KMS-11 (cell line): ENCODE measurements around the gene ANO10.

ENCODE experiments used
- H2AFZ ChIP-seq: fragments of 200-600 bp; sonication (generic); 2 replicates; pipeline ENCODE4 v1.6.1; 2016; ENCODE audit warnings: antibody characterized with exemption, mixed run types, low read depth
- H3K27ac ChIP-seq: fragments of 200-600 bp; sonication (generic); 2 replicates; pipeline ENCODE4 v1.6.1; 2016; ENCODE audit warnings: mild to moderate bottlenecking, mixed run types
- H3K27me3 ChIP-seq: fragments of 200-600 bp; sonication (generic); 2 replicates; pipeline ENCODE4 v1.6.1; 2017; ENCODE audit warnings: mild to moderate bottlenecking, low read depth, mixed run types, moderate library complexity; ENCODE audit not compliant: insufficient read depth
- H3K36me3 ChIP-seq: fragments of 200-600 bp; sonication (generic); 2 replicates; pipeline ENCODE4 v1.6.1; 2017; ENCODE audit warnings: mild to moderate bottlenecking, mixed run types; ENCODE audit not compliant: insufficient read depth
- H3K4me1 ChIP-seq: fragments of 200-600 bp; sonication (generic); 2 replicates; pipeline ENCODE4 v1.6.1; 2016; ENCODE audit warnings: mild to moderate bottlenecking, low read depth, mixed run types; ENCODE audit not compliant: poor library complexity, severe bottlenecking
- H3K4me2 ChIP-seq: fragments of 200-600 bp; sonication (generic); 2 replicates; pipeline ENCODE4 v1.7.0; 2016; ENCODE audit warnings: mild to moderate bottlenecking, mixed run types
- H3K4me3 ChIP-seq: fragments of 200-600 bp; sonication (generic); IDR thresholded peaks from 2 replicates; pipeline ENCODE4 v1.6.1; 2017; ENCODE audit warnings: low read depth, low read length, mixed read lengths; ENCODE audit not compliant: insufficient read depth
- H3K79me2 ChIP-seq: fragments of 200-600 bp; sonication (generic); 2 replicates; pipeline ENCODE4 v1.6.1; 2016; ENCODE audit warnings: low read depth, mixed run types; ENCODE audit not compliant: insufficient read depth
- H3K9ac ChIP-seq: fragments of 200-600 bp; sonication (generic); 2 replicates; pipeline ENCODE4 v1.6.1; 2016; ENCODE audit warnings: mild to moderate bottlenecking, mixed run types
- H4K20me1 ChIP-seq: fragments of 200-600 bp; sonication (generic); 2 replicates; pipeline ENCODE4 v1.6.1; 2016; ENCODE audit warnings: mild to moderate bottlenecking, mixed run types; ENCODE audit not compliant: insufficient read depth
- TF ChIP-seq, protein P1 (sequence below): fragments of 200-600 bp; sonication (generic); conservative IDR thresholded peaks from 2 replicates; pipeline ENCODE4 v1.6.1; 2017; ENCODE audit warnings: low read depth, mild to moderate bottlenecking, antibody characterized with exemption, low read length, moderate library complexity, mixed read lengths

ANO10 gene

DNA sequence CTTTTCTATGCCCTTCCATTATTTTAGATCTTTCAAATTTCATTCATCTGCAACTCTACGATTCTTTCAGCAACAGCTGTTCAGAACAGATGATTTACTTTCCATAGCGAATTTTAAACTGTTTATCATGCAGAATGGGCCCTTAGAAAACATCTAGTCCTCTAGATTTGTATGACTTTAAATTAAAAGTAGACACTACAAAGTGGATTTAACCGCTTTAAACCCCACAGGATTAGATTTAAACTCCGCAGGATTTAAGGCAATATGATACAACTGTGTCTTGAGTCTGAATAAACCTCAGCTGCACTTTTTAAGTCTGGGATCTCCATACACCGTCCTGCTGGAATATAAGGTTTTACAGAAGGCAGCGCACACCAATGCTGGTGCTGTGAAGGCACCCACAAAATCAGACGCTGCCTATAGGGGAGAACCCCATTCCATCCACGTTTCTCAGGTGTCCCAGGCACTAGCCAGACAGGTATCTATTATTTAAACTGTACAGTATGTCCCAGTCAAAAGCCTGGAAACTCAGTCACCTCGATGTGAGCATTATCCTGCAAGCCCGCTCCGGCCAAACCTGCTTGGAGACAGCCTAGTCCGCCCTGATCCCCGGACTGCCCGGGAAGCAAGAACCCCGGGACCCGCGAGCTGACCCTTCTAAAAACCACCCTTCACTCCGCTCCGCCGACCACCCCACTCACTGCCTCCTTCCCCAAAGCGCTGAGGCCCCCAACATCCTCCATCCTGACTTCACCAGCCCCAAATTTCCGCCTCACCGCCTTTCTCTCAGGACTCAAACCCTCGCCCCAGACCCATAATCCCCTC is 768 bp downstream of the ANO10 start:
- Histone ChIP-seq H3K4me3 (no peak overlapping the region), H3K27ac (no peak overlapping the region), H3K4me1 (peaks cover 5% of the 10 kb centered on the region), H3K4me2 (0 out of 2 replicates have a peak overlapping the region, but pooled peaks have one; percentile 25), H3K27me3 (no peaks in the 10 kb centered on the region), H2AFZ (peak overlapping the region; percentile 67), H3K36me3 (no peaks in the 10 kb centered on the region), H3K9ac (no peak overlapping the region; the same call in 1 of the 2 replicates), H4K20me1 (no peaks in the 10 kb centered on the region), H3K79me2 (no peaks in the 10 kb centered on the region)
- TF ChIP-seq, protein P1, sequence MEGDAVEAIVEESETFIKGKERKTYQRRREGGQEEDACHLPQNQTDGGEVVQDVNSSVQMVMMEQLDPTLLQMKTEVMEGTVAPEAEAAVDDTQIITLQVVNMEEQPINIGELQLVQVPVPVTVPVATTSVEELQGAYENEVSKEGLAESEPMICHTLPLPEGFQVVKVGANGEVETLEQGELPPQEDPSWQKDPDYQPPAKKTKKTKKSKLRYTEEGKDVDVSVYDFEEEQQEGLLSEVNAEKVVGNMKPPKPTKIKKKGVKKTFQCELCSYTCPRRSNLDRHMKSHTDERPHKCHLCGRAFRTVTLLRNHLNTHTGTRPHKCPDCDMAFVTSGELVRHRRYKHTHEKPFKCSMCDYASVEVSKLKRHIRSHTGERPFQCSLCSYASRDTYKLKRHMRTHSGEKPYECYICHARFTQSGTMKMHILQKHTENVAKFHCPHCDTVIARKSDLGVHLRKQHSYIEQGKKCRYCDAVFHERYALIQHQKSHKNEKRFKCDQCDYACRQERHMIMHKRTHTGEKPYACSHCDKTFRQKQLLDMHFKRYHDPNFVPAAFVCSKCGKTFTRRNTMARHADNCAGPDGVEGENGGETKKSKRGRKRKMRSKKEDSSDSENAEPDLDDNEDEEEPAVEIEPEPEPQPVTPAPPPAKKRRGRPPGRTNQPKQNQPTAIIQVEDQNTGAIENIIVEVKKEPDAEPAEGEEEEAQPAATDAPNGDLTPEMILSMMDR: no peak

DNA sequence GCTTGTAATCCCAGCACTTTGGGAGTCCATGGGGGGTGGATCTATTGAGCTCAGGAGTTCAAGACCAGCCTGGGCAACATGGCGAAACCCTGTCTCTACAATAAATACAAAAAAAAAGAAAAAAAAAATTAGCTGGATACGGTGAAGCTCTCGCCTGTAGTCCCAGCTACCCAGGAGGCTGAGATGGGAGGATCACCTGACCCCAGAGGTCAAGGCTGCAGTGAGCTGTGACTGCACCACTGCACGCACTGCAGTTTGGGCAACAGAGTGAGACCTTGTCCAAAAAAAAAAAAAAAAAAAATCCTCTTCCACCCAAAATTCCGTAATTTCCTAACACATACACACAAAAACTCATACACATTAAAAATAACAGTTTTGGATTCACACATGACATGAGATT is 2.2 kb downstream of the ANO10 start:
- H3K4me3 ChIP-seq: no peak overlapping the region
- TF ChIP-seq, protein P1: no peak
- no peak overlapping the region for H3K9ac ChIP-seq
- H3K36me3 ChIP-seq: no peaks in the 10 kb centered on the region
- peaks cover 5% of the 10 kb centered on the region for H3K4me1 ChIP-seq
- H3K27me3 ChIP-seq: no peaks in the 10 kb centered on the region
- H2AFZ ChIP-seq: no peak overlapping the region
- H3K79me2 ChIP-seq: no peaks in the 10 kb centered on the region
- H4K20me1 ChIP-seq: no peaks in the 10 kb centered on the region
- H3K27ac ChIP-seq: no peak overlapping the region
- H3K4me2 ChIP-seq: no peak overlapping the region

DNA sequence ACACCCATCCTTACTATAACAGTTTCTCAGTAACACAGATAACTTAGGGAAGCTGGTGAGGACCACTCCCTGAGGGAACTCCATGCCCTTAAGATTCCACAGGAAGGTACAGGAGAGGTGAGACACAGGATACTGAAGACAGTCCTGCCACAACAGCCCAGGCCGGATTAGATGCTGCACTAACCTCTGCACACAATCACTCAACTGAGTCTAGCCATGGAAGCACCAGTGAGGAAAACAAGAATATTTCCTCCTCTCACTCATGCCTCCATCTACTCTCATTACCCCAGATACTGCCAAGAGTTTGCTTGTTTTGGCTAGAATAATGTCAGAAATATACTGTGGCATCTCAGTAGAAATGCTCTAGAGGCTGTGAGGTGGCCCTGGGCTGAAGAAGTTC is 3.7 kb downstream of the ANO10 start:
- no peak overlapping the region for H2AFZ ChIP-seq
- no peak overlapping the region for H3K9ac ChIP-seq
- H3K4me2 ChIP-seq: no peak overlapping the region
- H3K27ac ChIP-seq: no peak overlapping the region
- no peak overlapping the region for H3K4me3 ChIP-seq
- no peaks in the 10 kb centered on the region for H4K20me1 ChIP-seq
- no peaks in the 10 kb centered on the region for H3K79me2 ChIP-seq
- no peaks in the 10 kb centered on the region for H3K36me3 ChIP-seq
- H3K27me3 ChIP-seq: no peaks in the 10 kb centered on the region
- peaks cover 5% of the 10 kb centered on the region for H3K4me1 ChIP-seq
- TF ChIP-seq, protein P1: no peak

DNA sequence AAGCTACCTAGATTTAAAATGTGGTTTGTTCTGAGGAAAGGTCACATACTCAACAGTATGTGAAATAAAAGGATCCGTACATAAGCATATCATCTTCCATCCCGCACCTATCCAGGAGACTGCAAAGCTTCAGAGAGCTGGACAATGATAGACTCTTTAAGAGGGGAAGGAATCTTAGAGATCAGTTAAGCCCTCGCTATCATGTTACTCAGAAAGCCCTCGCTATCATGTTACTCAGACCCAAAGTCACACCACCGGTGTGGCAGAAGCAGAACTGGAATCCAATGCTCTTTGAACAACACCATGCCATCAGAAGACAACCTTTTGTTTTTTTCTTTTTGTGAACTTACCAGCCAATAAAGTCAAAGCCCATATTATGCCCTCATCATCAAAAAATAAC is 5.8 kb downstream of the ANO10 start:
- no peak overlapping the region for H2AFZ ChIP-seq
- no peaks in the 10 kb centered on the region for H3K36me3 ChIP-seq
- H3K27me3 ChIP-seq: no peaks in the 10 kb centered on the region
- TF ChIP-seq, protein P1: no peak
- no peak overlapping the region for H3K4me2 ChIP-seq
- no peaks in the 10 kb centered on the region for H3K4me1 ChIP-seq
- no peaks in the 10 kb centered on the region for H4K20me1 ChIP-seq
- H3K4me3 ChIP-seq: no peak overlapping the region
- no peaks in the 10 kb centered on the region for H3K79me2 ChIP-seq
- H3K27ac ChIP-seq: no peak overlapping the region
- no peak overlapping the region for H3K9ac ChIP-seq
